Keratinocyte (primary cell): ENCODE results near the gene NDUFS6.

Experiments
- EZH2 ChIP-seq: IDR thresholded peaks from one replicate; pipeline ENCODE4 v1.6.1; 2012; ENCODE audit warnings: inconsistent platforms, mild to moderate bottlenecking, low read length, moderate library complexity
- TF ChIP-seq, protein P1 (sequence below), 3 experiments: IDR thresholded peaks in 1 of 3; conservative IDR thresholded peaks in 1 of 3; optimal IDR thresholded peaks in 1 of 3; 2 replicates in 2 of 3; 3 replicates in 1 of 3; pipeline versions ENCODE3 to v1.5.1; 2011; ENCODE audit warnings: low read length in 3 of 3, mild to moderate bottlenecking in 3 of 3, moderate library complexity in 2 of 3, control low read depth in 1 of 3, inconsistent platforms in 1 of 3; ENCODE audit not compliant: insufficient read depth in 2 of 3; ENCODE audit errors: extremely low read depth in 1 of 3

DNA sequence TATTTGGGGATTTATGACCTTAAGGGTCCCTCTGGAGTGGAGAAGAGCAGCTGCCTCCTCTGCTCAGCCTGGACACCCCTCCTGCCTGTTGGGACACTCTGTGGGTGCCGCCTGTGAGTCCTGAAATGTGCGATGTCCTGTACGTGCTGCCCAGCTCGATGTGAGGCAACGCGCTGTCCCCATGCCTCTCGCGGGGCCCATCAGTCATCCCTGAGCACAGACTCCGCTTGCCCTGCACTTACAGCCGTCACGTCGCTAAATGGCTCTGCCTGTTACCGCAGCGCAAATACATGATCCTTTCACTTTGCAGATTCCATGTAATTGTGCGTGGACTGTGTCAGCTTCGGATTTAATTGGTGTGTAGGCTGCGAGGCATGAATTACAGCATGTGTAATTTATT, 54.4 kb downstream of the NDUFS6 start:
- TF ChIP-seq, protein P1, sequence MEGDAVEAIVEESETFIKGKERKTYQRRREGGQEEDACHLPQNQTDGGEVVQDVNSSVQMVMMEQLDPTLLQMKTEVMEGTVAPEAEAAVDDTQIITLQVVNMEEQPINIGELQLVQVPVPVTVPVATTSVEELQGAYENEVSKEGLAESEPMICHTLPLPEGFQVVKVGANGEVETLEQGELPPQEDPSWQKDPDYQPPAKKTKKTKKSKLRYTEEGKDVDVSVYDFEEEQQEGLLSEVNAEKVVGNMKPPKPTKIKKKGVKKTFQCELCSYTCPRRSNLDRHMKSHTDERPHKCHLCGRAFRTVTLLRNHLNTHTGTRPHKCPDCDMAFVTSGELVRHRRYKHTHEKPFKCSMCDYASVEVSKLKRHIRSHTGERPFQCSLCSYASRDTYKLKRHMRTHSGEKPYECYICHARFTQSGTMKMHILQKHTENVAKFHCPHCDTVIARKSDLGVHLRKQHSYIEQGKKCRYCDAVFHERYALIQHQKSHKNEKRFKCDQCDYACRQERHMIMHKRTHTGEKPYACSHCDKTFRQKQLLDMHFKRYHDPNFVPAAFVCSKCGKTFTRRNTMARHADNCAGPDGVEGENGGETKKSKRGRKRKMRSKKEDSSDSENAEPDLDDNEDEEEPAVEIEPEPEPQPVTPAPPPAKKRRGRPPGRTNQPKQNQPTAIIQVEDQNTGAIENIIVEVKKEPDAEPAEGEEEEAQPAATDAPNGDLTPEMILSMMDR (optimal IDR thresholded peaks at IDR 0.05 in 1 of 3, IDR thresholded peaks at IDR 0.05 in 1 of 3, conservative IDR thresholded peaks at IDR 0.05 in 1 of 3; ENCODE audit: extremely low read depth in 1 of 3, insufficient read depth in 2 of 3, low read length in 3 of 3), result no peak
- no peak for TF ChIP-seq EZH2
